GM15510 (cell line): ENCODE measurements around the gene PRRT1.

Experiments
- POLR2A ChIP-seq: IDR thresholded peaks from 3 replicates; pipeline ENCODE4 v1.6.1; 2011; ENCODE audit warnings: borderline replicate concordance; ENCODE audit not compliant: insufficient read length; ENCODE audit errors: extremely low read depth

Gene PRRT1

GRCh38 chr6:32151863-32152768 is at the start of gene PRRT1:
TSS of gene PRRT1 (minus strand) at chr6:32151939. CDS start at chr6:32151827, 112 bp downstream.
- no peak for TF ChIP-seq POLR2A

- no peak for TF ChIP-seq POLR2A
Measured at GRCh38 chr6:32200711-32201475, 49.2 kb upstream of the PRRT1 start.

- no peak for TF ChIP-seq POLR2A
Measured at GRCh38 chr6:32198866-32199265, 47.1 kb upstream of the PRRT1 start.

- no peak for TF ChIP-seq POLR2A
Measured at GRCh38 chr6:32198345-32198696, 46.6 kb upstream of the PRRT1 start.

- TF ChIP-seq POLR2A = no peak
Measured at GRCh38 chr6:32196682-32197616, 45.2 kb upstream of the PRRT1 start.

GRCh38 chr6:32195902-32196681 is 44.4 kb upstream of the PRRT1 start:
- peak; percentile 93 for TF ChIP-seq POLR2A

- no peak for TF ChIP-seq POLR2A
Measured at GRCh38 chr6:32195652-32195901, 43.8 kb upstream of the PRRT1 start.

GRCh38 chr6:32194825-32195651 is 43.3 kb upstream of the PRRT1 start:
- peak; percentile 54 for TF ChIP-seq POLR2A

- no peak for TF ChIP-seq POLR2A
Measured at GRCh38 chr6:32194388-32194787, 42.6 kb upstream of the PRRT1 start.

GRCh38 chr6:32192608-32193039 is 40.9 kb upstream of the PRRT1 start, which contains the start of gene GPSM3:
TSS of gene GPSM3 (minus strand) at chr6:32192643. CDS start at chr6:32192513, 130 bp downstream.
- peak; percentile 51 for TF ChIP-seq POLR2A

GRCh38 chr6:32191696-32192607 is 40.2 kb upstream of the PRRT1 start:
- no peak for TF ChIP-seq POLR2A
